Mesenchymal stem cell (in vitro differentiated cells and primary cell): ENCODE results near the gene SRSF4.
A peak's percentile ranks its signal among the peaks of the same experiment; 100 is the strongest.

ENCODE experiments used
- DNase-seq: peaks from one replicate; pipeline ENCODE4 v3.0.0-alpha.2; 2013
- H2AFZ ChIP-seq: one replicate; pipeline ENCODE4 v1.6.1; 2013; ENCODE audit warnings: low read depth, mild to moderate bottlenecking, control low read depth, inconsistent platforms, low read length, moderate library complexity
- H2AK5ac ChIP-seq: 2 replicates; pipeline ENCODE4 v1.6.1; 2013; ENCODE audit warnings: low read length, moderate library complexity, mild to moderate bottlenecking, inconsistent platforms; ENCODE audit not compliant: severe bottlenecking
- H2BK120ac ChIP-seq: one replicate; pipeline ENCODE4 v1.6.1; 2013; ENCODE audit warnings: low read depth, mild to moderate bottlenecking, inconsistent platforms, low read length, moderate library complexity
- H2BK12ac ChIP-seq, 2 experiments: one replicate each; pipeline ENCODE4 v1.6.1; 2013; ENCODE audit warnings: inconsistent platforms in 2 of 2, low read length in 2 of 2, mild to moderate bottlenecking in 2 of 2, moderate library complexity in 2 of 2, control low read depth in 1 of 2
- H2BK15ac ChIP-seq: one replicate; pipeline ENCODE4 v1.6.1; 2013; ENCODE audit warnings: mild to moderate bottlenecking, low read depth, inconsistent platforms; ENCODE audit not compliant: poor library complexity, severe bottlenecking
- H2BK5ac ChIP-seq: 2 replicates; pipeline ENCODE4 v1.6.1; 2013; ENCODE audit warnings: low read depth, mild to moderate bottlenecking, low read length, control low read depth, inconsistent platforms; ENCODE audit not compliant: poor library complexity, severe bottlenecking
- H3K14ac ChIP-seq, 2 experiments: one replicate each; pipeline ENCODE4 v1.6.1; 2013; ENCODE audit warnings: inconsistent platforms in 2 of 2, low read length in 2 of 2, control low read depth in 1 of 2, mild to moderate bottlenecking in 1 of 2, moderate library complexity in 1 of 2
- H3K18ac ChIP-seq, 2 experiments: one replicate each; pipeline ENCODE4 v1.6.1; 2013; ENCODE audit warnings: inconsistent platforms in 2 of 2, low read length in 2 of 2, control low read depth in 1 of 2, low read depth in 1 of 2, mild to moderate bottlenecking in 1 of 2
- H3K23ac ChIP-seq, 2 experiments: one replicate each; pipeline ENCODE4 v1.6.1; 2013; ENCODE audit warnings: inconsistent platforms in 2 of 2, low read length in 2 of 2, mild to moderate bottlenecking in 2 of 2, moderate library complexity in 2 of 2, control low read depth in 1 of 2
- H3K27ac ChIP-seq: 2 replicates; pipeline ENCODE4 v1.5.1; 2013; ENCODE audit warnings: mild to moderate bottlenecking, moderate library complexity, low read length, control low read depth, inconsistent platforms; ENCODE audit not compliant: poor library complexity, severe bottlenecking
- H3K27me3 ChIP-seq, 2 experiments: 2 replicates each; pipeline versions ENCODE4 v1.6.1 to v1.7.0; 2013; ENCODE audit warnings: low read length in 2 of 2, mild to moderate bottlenecking in 2 of 2, moderate library complexity in 2 of 2, control low read depth in 1 of 2, inconsistent platforms in 1 of 2; ENCODE audit not compliant: control insufficient read depth in 1 of 2, insufficient read depth in 1 of 2
- H3K36me3 ChIP-seq, 2 experiments: 2 replicates each; pipeline versions ENCODE4 v1.6.1 to v1.7.0; 2013; ENCODE audit warnings: low read length in 2 of 2, control low read depth in 1 of 2, inconsistent platforms in 1 of 2, low read depth in 1 of 2, mild to moderate bottlenecking in 1 of 2; ENCODE audit not compliant: insufficient read depth in 2 of 2, control insufficient read depth in 1 of 2
- H3K4ac ChIP-seq, 2 experiments: one replicate each; pipeline ENCODE4 v1.6.1; 2013; ENCODE audit warnings: inconsistent platforms in 2 of 2, low read length in 2 of 2, mild to moderate bottlenecking in 2 of 2, moderate library complexity in 2 of 2, control low read depth in 1 of 2, low read depth in 1 of 2
- H3K4me1 ChIP-seq: 2 replicates; pipeline ENCODE4 v1.6.1; 2013; ENCODE audit warnings: low read depth, low read length, control low read depth; ENCODE audit not compliant: control insufficient read depth, insufficient read depth
- H3K4me2 ChIP-seq: 2 replicates; pipeline ENCODE4 v1.6.1; 2013; ENCODE audit warnings: low read length, mild to moderate bottlenecking, inconsistent platforms; ENCODE audit not compliant: poor library complexity, severe bottlenecking
- H3K4me3 ChIP-seq, 2 experiments: 2 replicates each; pipeline versions ENCODE4 v1.5.1 to v1.7.0; 2013; ENCODE audit warnings: low read length in 2 of 2, mild to moderate bottlenecking in 2 of 2, control low read depth in 1 of 2, low read depth in 1 of 2; ENCODE audit not compliant: insufficient read depth in 1 of 2
- H3K79me1 ChIP-seq: replicated peaks from 2 replicates; pipeline ENCODE4 v1.6.1; 2013; ENCODE audit warnings: mild to moderate bottlenecking, control low read depth, low read length, inconsistent platforms; ENCODE audit not compliant: poor library complexity, severe bottlenecking
- H3K9ac ChIP-seq: 2 replicates; pipeline ENCODE4 v1.7.0; 2013; ENCODE audit warnings: mild to moderate bottlenecking, low read length, moderate library complexity
- H3K9me3 ChIP-seq: 2 replicates; pipeline ENCODE4 v1.7.0; 2013; ENCODE audit warnings: mild to moderate bottlenecking, low read length; ENCODE audit not compliant: control insufficient read depth
- H4K8ac ChIP-seq: one replicate; pipeline ENCODE4 v1.6.1; 2013; ENCODE audit warnings: inconsistent platforms, mild to moderate bottlenecking, low read length, moderate library complexity
- H4K91ac ChIP-seq: one replicate; pipeline ENCODE4 v1.6.1; 2013; ENCODE audit warnings: mild to moderate bottlenecking, low read length, inconsistent platforms
- WGBS: methylation state at CpG from one replicate; pipeline ENCODE4 v1.1.7; 2013; ENCODE audit warnings: mixed read lengths; 5-methylcytosine and 5-hydroxymethylcytosine counted together

SRSF4 gene

DNA sequence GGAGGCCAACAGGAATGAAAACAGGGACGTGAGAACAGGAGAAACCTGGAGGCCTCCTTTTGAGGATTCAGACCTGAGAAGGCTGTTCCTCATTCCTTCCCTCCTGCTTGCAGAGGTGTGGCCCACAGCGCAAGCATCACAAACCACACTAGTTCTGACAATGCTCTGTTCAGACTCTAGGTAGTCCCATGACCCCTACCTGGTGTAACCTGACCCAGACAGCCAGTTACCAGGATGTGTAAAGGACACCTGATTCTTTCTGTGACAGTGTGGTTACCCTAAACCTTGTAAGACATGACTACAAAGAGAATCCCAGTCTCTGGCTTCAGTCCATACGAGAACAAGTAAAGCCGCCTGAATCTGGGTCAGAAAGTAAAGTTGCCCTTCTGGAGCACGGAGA is 45.8 kb upstream of the SRSF4 start:
- peaks cover 37% of the 10 kb centered on the region for H3K79me1 ChIP-seq

GRCh38 chr1:29225361-29225760 is 43.7 kb upstream of the SRSF4 start:
- H3K27me3 ChIP-seq = no peaks in the 10 kb centered on the region
- WGBS = 94% methylated on average over 4 of the region's 4 CpGs
- H2AFZ ChIP-seq = no peak overlapping the region
- H2BK120ac ChIP-seq = no peak overlapping the region
- no peak overlapping the region for H3K18ac ChIP-seq
- H3K4me2 ChIP-seq = no peak overlapping the region
- no peak overlapping the region for H3K4me3 ChIP-seq
- H3K4ac ChIP-seq = no peak overlapping the region
- H2AK5ac ChIP-seq = no peak overlapping the region
- no peak overlapping the region for H3K23ac ChIP-seq
- H4K91ac ChIP-seq = no peak overlapping the region
- H3K79me1 ChIP-seq = peaks cover 45% of the 10 kb centered on the region
- no peak overlapping the region for H3K27ac ChIP-seq
- H2BK5ac ChIP-seq = no peak overlapping the region
- H2BK15ac ChIP-seq = no peak overlapping the region
- no peak overlapping the region for H3K14ac ChIP-seq
- H3K9me3 ChIP-seq = no peaks in the 10 kb centered on the region
- no peak for DNase-seq
- no peak overlapping the region for H4K8ac ChIP-seq
- peaks cover 17% of the 10 kb centered on the region for H3K4me1 ChIP-seq
- H3K36me3 ChIP-seq = peaks cover 0 to 35% of the 10 kb centered on the region in 2 experiments
- H2BK12ac ChIP-seq = no peak overlapping the region
- H3K9ac ChIP-seq = no peak overlapping the region

More for the DNA sequence above, 45.8 kb upstream of the SRSF4 start:
- Histone ChIP-seq H3K27ac (no peak overlapping the region), H3K23ac (no peak overlapping the region), H3K36me3 (peaks cover 0 to 24% of the 10 kb centered on the region in 2 experiments), H2BK12ac (no peak overlapping the region), H2AFZ (no peak overlapping the region), H3K4me2 (no peak overlapping the region), H2AK5ac (no peak overlapping the region), H3K9ac (no peak overlapping the region), H4K91ac (no peak overlapping the region), H3K4ac (no peak overlapping the region), H3K14ac (no peak overlapping the region), H4K8ac (no peak overlapping the region), H3K18ac (no peak overlapping the region), H3K4me3 (no peak overlapping the region), H3K9me3 (no peaks in the 10 kb centered on the region), H3K4me1 (peaks cover 18% of the 10 kb centered on the region), H2BK5ac (no peak overlapping the region), H2BK15ac (no peak overlapping the region), H3K27me3 (no peaks in the 10 kb centered on the region), H2BK120ac (no peak overlapping the region)
- 92% methylated on average over 5 of the region's 5 CpGs for WGBS
- DNase-seq = no peak

- H3K4me1 ChIP-seq = peaks cover 17% of the 10 kb centered on the region
- no peak overlapping the region for H2AFZ ChIP-seq
- H2BK120ac ChIP-seq = no peak overlapping the region
- no peak overlapping the region for H3K18ac ChIP-seq
- no peak overlapping the region for H3K9ac ChIP-seq
- no peak overlapping the region for H2BK5ac ChIP-seq
- no peak overlapping the region for H3K4ac ChIP-seq
- H3K36me3 ChIP-seq = peaks cover 0 to 44% of the 10 kb centered on the region in 2 experiments
- H3K14ac ChIP-seq = no peak overlapping the region
- 100% methylated on average over 5 of the region's 5 CpGs for WGBS
- H3K9me3 ChIP-seq = no peaks in the 10 kb centered on the region
- H3K4me3 ChIP-seq = no peak overlapping the region
- no peak overlapping the region for H3K27ac ChIP-seq
- H3K27me3 ChIP-seq = no peaks in the 10 kb centered on the region
- no peak overlapping the region for H4K91ac ChIP-seq
- H3K4me2 ChIP-seq = no peak overlapping the region
- no peak for DNase-seq
- no peak overlapping the region for H2BK15ac ChIP-seq
- no peak overlapping the region for H3K23ac ChIP-seq
- no peak overlapping the region for H2BK12ac ChIP-seq
- peak overlapping the region; percentile 1 for H2AK5ac ChIP-seq
- H4K8ac ChIP-seq = no peak overlapping the region
- peaks cover 42% of the 10 kb centered on the region for H3K79me1 ChIP-seq
Observed at GRCh38 chr1:29224356-29224837, 42.7 kb upstream of the SRSF4 start.

GRCh38 chr1:29223521-29223920 is 41.8 kb upstream of the SRSF4 start:
- H2AK5ac ChIP-seq = no peak overlapping the region
- peaks cover 17% of the 10 kb centered on the region for H3K4me1 ChIP-seq
- no peak overlapping the region for H2BK15ac ChIP-seq
- no peak overlapping the region for H3K4ac ChIP-seq
- H3K36me3 ChIP-seq = peaks cover 0 to 50% of the 10 kb centered on the region in 2 experiments
- no peak overlapping the region for H2BK120ac ChIP-seq
- H3K4me2 ChIP-seq = no peak overlapping the region
- peaks cover 41% of the 10 kb centered on the region for H3K79me1 ChIP-seq
- no peak overlapping the region for H3K9ac ChIP-seq
- no peak overlapping the region for H3K4me3 ChIP-seq
- no peak overlapping the region for H2AFZ ChIP-seq
- H2BK5ac ChIP-seq = no peak overlapping the region
- peak overlapping the region; percentile 14 for H3K27ac ChIP-seq
- H2BK12ac ChIP-seq = no peak overlapping the region
- no peak overlapping the region for H3K23ac ChIP-seq
- no peaks in the 10 kb centered on the region for H3K27me3 ChIP-seq
- DNase-seq = no peak
- H4K91ac ChIP-seq = no peak overlapping the region
- no peak overlapping the region for H3K14ac ChIP-seq
- 93% methylated on average over 6 of the region's 6 CpGs for WGBS
- no peaks in the 10 kb centered on the region for H3K9me3 ChIP-seq
- no peak overlapping the region for H3K18ac ChIP-seq
- H4K8ac ChIP-seq = no peak overlapping the region
